Measurements from ENCODE around the gene CACNG6.
A peak's percentile ranks its signal among the peaks of the same experiment; 100 is the strongest.

CACNG6 gene

GRCh38 chr19:53980539-53981375 is 10.7 kb upstream of the CACNG6 start:
- peak overlapping the region; percentile 47 to 59 for H3K4me3 ChIP-seq (replicated peaks in 1 of 2; ENCODE audit: low read depth in 2 of 2, low read length in 2 of 2)
- DNase-seq (ENCODE audit: low read depth in 2 of 2), result peak; percentile 87 to 96
- no peak for TF ChIP-seq CTCF (IDR thresholded peaks at IDR 0.05; ENCODE audit: low read depth, low read length)

GRCh38 chr19:53981376-53981951 is 10.0 kb upstream of the CACNG6 start:
- peak overlapping the region; percentile 22 to 47 for H3K4me3 ChIP-seq (replicated peaks in 1 of 2; ENCODE audit: low read depth in 2 of 2, low read length in 2 of 2)
- TF ChIP-seq CTCF (IDR thresholded peaks at IDR 0.05; ENCODE audit: low read depth, low read length), result no peak
- no peak for DNase-seq (ENCODE audit: low read depth in 2 of 2)

GRCh38 chr19:53982001-53982451 is 9.4 kb upstream of the CACNG6 start:
- H3K4me3 ChIP-seq (replicated peaks in 1 of 2; ENCODE audit: low read depth in 2 of 2, low read length in 2 of 2), result peak overlapping the region; percentile 22 to 47
- no peak for TF ChIP-seq CTCF (IDR thresholded peaks at IDR 0.05; ENCODE audit: low read depth, low read length)
- peak in 1 of 2 donors; percentile 41 for DNase-seq (ENCODE audit: low read depth in 2 of 2)

GRCh38 chr19:53982611-53983010 is 8.8 kb upstream of the CACNG6 start:
- no peak overlapping the region for H3K4me3 ChIP-seq (replicated peaks in 1 of 2; ENCODE audit: low read depth in 2 of 2, low read length in 2 of 2)
- TF ChIP-seq CTCF (IDR thresholded peaks at IDR 0.05; ENCODE audit: low read depth, low read length), result no peak
- DNase-seq (ENCODE audit: low read depth in 2 of 2), result peak; percentile 48 to 74

- DNase-seq (ENCODE audit: low read depth in 2 of 2), result no peak
- no peak overlapping the region for H3K4me3 ChIP-seq (replicated peaks in 1 of 2; ENCODE audit: low read depth in 2 of 2, low read length in 2 of 2)
- no peak for TF ChIP-seq CTCF (IDR thresholded peaks at IDR 0.05; ENCODE audit: low read depth, low read length)
Measured at GRCh38 chr19:53983457-53984289, 7.8 kb upstream of the CACNG6 start.

- DNase-seq (ENCODE audit: low read depth in 2 of 2), result no peak
- no peak overlapping the region for H3K4me3 ChIP-seq (replicated peaks in 1 of 2; ENCODE audit: low read depth in 2 of 2, low read length in 2 of 2)
- no peak for TF ChIP-seq CTCF (IDR thresholded peaks at IDR 0.05; ENCODE audit: low read depth, low read length)
Measured at GRCh38 chr19:53985863-53986262, 5.6 kb upstream of the CACNG6 start.

Data from cardiac fibroblast (primary cell).